Epithelial cell of esophagus (primary cell): ENCODE data around the gene GRM7.

ENCODE experiments used
- DNase-seq: peaks from one replicate; pipeline ENCODE4 v3.0.0; 2010; ENCODE audit warnings: low read depth
- H3K4me3 ChIP-seq: 2 replicates; pipeline ENCODE4 v1.5.1; 2011; ENCODE audit warnings: mild to moderate bottlenecking, low read length, control low read depth
- TF ChIP-seq, protein P1 (sequence below): IDR thresholded peaks from 2 replicates; pipeline ENCODE4 v1.5.1; 2011; ENCODE audit warnings: low read depth, mild to moderate bottlenecking, low read length, control low read depth, inconsistent platforms; ENCODE audit not compliant: insufficient read depth; ENCODE audit errors: missing control alignments

The GRM7 gene

DNA sequence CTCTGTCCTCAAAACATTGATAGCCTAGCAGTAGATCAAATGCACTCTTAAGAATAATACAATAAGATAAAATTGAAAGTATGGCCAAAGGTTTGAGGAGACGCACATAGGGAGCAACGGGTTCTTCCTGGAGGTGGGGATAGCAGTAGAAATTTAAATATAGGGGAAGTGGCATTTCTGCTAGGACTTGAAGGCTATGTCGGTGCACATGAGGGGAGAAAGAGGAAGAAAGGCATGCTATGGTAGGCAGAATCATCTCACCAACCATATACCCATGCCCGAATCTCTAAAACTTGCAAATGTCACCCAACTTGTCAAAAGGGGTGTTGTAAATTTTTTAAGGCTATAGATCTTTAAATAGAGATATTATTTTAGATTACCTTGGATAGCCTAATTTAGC is 905.6 kb downstream of the GRM7 start:
- H3K4me3 ChIP-seq: no peak overlapping the region
- TF ChIP-seq, protein P1, sequence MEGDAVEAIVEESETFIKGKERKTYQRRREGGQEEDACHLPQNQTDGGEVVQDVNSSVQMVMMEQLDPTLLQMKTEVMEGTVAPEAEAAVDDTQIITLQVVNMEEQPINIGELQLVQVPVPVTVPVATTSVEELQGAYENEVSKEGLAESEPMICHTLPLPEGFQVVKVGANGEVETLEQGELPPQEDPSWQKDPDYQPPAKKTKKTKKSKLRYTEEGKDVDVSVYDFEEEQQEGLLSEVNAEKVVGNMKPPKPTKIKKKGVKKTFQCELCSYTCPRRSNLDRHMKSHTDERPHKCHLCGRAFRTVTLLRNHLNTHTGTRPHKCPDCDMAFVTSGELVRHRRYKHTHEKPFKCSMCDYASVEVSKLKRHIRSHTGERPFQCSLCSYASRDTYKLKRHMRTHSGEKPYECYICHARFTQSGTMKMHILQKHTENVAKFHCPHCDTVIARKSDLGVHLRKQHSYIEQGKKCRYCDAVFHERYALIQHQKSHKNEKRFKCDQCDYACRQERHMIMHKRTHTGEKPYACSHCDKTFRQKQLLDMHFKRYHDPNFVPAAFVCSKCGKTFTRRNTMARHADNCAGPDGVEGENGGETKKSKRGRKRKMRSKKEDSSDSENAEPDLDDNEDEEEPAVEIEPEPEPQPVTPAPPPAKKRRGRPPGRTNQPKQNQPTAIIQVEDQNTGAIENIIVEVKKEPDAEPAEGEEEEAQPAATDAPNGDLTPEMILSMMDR: no peak
- DNase-seq: no peak

DNA sequence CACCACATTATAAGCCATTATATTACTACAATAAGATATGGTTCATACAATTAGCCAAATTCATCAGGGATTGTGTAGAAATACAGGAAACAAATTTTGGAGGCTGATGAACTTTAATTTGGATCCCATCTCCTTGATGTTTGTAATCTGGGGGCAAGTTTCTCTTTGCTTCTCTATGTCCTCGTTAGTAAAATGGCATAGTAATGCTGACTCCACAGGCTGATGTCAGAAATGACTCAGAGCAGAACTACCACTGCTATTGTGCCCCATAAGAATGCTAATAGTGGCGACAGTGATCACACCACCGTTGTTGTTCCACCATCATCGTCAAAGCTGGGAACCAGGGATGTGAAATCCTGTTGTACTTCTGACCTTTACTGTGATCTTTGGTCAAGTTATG is 918.4 kb downstream of the GRM7 start:
- TF ChIP-seq, protein P1: no peak
- no peak overlapping the region for H3K4me3 ChIP-seq
- peak; percentile 11 for DNase-seq

DNA sequence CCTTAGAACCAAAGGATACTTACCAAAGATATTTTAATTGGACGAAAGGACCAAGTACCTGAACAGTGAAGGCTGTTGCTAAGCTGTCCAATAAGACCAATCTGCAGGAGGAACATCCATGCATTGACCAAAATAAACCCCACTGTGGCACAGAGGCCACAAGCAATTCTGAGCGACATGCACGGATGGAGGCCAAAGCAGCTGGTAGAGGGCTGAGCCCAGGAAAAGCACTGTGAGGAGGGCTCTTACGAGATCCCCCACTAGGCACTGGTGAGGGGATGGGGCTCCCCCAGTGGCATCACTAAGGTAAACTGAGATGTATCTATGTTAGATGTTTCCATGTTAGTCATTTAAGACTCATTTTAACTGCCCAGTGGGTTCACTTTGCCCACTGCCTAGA is 920.5 kb downstream of the GRM7 start:
- H3K4me3 ChIP-seq: no peak overlapping the region
- TF ChIP-seq, protein P1: no peak
- no peak for DNase-seq

DNA sequence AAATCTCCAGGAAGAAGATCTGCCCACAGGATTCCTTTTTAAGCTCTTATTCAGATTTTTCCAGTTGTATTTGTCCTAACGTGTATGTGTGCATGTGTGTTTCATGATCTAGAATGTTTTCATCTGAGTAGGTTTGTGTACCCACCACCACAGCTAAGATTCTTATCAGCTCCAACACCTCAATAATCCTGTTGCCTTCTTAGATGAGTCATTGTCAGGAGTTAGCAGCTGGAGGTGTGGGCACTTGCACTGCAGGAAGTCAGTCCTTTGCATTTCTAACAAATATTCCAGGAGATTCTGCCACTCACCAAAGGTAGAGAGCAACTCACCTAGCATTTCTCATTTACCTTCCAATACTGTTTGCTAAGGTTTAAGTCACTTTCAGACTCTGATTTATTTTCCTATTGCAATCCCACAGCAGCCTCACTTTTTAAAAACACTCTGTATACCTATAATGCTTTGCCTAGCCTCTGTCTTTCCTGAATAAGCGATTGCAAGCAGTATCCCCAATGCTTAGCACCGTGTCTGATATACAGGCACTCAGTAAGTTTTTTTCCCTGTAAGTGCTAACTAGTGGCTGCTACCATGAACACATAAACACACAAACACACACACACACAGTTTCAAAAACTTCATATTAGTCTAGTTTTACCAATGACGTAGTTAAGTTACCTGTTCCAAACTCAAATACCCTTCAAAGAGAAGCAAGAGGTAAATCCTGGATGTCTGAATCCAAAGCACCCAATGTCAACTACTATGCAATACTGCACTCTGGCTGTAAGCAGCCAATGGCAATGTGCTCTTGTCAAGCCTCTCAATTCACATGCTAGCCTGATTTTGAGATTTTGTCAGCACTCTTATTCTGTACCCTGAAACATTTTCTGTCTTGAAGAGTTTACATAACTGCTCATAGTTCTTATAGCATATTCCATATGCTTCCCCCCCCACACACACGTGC is 927.2 kb downstream of the GRM7 start:
- TF ChIP-seq, protein P1: no peak
- peak; percentile 41 for DNase-seq
- H3K4me3 ChIP-seq: no peak overlapping the region

DNA sequence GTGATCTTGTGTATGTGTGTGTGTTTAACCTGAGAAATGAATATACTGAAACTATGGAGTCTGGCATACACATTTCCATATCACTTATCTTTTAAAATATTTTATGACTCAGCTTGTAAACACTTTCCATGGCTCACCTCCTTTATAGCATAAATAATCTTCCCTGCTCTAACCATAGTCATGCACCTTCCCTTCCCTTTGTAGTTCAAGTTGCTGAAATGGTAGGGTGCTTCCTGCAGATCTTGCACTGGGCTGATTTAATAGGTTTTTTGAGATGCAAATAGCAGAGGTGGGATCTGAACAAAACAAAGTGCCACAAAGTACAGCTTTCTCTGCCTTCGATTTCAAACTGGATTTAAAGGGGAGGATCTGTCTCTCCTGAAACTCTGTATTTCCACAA is 928.0 kb downstream of the GRM7 start:
- TF ChIP-seq, protein P1: no peak
- H3K4me3 ChIP-seq: no peak overlapping the region

DNA sequence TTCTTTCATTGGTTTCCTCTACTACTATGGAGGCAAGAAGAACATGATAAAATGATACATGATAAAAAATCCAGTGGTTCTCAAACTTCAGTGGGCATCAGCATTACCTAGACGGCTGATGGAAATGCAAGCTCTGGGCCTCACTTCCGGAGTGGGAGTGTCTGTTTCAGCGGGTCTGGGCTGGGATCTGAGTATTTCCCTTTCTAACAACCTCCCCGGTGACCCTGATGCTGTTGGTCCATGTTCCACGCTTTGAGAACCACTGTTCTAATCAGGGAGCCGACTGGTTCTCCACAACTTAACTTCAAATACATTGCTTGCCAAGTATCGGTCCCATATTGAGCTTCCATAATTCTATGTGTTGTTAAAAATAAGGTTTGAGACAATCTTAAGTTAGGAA is 928.4 kb downstream of the GRM7 start:
- no peak overlapping the region for H3K4me3 ChIP-seq
- DNase-seq: no peak
- TF ChIP-seq, protein P1: no peak

More for the DNA sequence above, 928.0 kb downstream of the GRM7 start:
- DNase-seq: peak; percentile 2
